ENCODE results near the gene LDB2. TPM values are rescaled to one million over a fixed set of nuclear protein-coding genes. Genes with fewer than 3 reads are reported as not detected.

The LDB2 gene
- total and polyA plus RNA-seq, 2 donors (not counting 1 experiment from before 2014, with no cell fraction given): 41.6 to 78.3 TPM

DNA sequence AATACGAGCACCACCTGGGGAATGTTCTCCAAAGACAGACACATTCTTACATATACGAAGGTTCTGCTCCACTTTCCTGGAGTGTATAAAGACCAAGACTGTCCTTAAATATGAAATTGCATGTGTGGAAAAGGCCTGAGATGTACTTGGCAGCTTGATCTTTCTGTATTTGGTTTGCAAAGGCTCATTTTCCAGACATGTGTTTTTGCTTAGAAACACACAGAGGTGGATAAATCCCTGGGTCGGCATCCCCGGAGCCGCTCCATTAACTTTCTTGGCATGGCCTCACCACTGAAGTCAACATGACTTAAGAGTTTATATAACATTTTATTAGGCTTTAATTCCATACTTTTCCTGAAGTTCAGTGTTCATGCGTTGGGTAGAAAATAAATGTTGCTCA lies 239.4 kb downstream of the LDB2 start:
- TF ChIP-seq, protein P1, sequence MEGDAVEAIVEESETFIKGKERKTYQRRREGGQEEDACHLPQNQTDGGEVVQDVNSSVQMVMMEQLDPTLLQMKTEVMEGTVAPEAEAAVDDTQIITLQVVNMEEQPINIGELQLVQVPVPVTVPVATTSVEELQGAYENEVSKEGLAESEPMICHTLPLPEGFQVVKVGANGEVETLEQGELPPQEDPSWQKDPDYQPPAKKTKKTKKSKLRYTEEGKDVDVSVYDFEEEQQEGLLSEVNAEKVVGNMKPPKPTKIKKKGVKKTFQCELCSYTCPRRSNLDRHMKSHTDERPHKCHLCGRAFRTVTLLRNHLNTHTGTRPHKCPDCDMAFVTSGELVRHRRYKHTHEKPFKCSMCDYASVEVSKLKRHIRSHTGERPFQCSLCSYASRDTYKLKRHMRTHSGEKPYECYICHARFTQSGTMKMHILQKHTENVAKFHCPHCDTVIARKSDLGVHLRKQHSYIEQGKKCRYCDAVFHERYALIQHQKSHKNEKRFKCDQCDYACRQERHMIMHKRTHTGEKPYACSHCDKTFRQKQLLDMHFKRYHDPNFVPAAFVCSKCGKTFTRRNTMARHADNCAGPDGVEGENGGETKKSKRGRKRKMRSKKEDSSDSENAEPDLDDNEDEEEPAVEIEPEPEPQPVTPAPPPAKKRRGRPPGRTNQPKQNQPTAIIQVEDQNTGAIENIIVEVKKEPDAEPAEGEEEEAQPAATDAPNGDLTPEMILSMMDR (conservative IDR thresholded peaks at IDR 0.05 in 1 of 2, IDR thresholded peaks at IDR 0.05 in 1 of 2; ENCODE audit: low read depth in 1 of 2, low read length in 2 of 2): no peak
- no peak for TF ChIP-seq EZH2 (IDR thresholded peaks at IDR 0.05; ENCODE audit: low read length, missing control alignments)
- DNase-seq (ENCODE audit: low read depth in 2 of 2): peak in 1 of 2 donors; percentile 28
- H3K27ac ChIP-seq (ENCODE audit: insufficient read depth, low read length): no peak overlapping the region

DNA sequence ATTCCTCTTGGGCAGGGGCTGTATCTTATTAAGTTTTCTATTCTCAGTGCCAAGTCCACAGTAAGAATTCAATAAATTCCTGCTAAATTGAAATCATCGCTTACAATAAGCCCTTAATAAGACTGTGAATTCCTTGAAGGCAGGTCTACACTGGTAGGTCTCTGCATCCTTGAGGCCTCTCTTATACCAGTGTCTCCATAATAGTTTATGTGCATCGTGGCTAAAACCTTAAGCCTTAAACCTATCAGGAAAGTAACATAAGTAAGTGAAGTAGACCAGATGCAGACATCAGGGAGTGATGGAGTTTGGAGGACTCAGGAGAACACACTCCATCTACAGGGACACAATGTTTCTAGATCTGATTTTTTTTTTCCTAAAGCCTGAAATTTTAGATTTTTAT lies 240.3 kb downstream of the LDB2 start:
- H3K27ac ChIP-seq (ENCODE audit: insufficient read depth, low read length): no peak overlapping the region
- no peak overlapping the region for H3K4me2 ChIP-seq (ENCODE audit: extremely low read depth, insufficient read depth, low read length)
- no peaks in the 10 kb centered on the region for H3K79me2 ChIP-seq (ENCODE audit: control insufficient read depth, insufficient read depth, low read length)
- H3K36me3 ChIP-seq (ENCODE audit: control insufficient read depth, insufficient read depth, low read length): no peaks in the 10 kb centered on the region
- no peak for DNase-seq (ENCODE audit: low read depth in 2 of 2)
- H3K4me3 ChIP-seq (replicated peaks in 1 of 4; ENCODE audit: control extremely low read depth in 1 of 4, insufficient read depth in 1 of 4, low read depth in 3 of 4, low read length in 4 of 4): no peak overlapping the region
- no peak overlapping the region for H2AFZ ChIP-seq (ENCODE audit: low read length)
- no peaks in the 10 kb centered on the region for H4K20me1 ChIP-seq (ENCODE audit: control insufficient read depth, extremely low read depth, insufficient read depth, low read length)
- H3K9ac ChIP-seq (ENCODE audit: insufficient read depth, low read length): no peak overlapping the region
- TF ChIP-seq EZH2 (IDR thresholded peaks at IDR 0.05; ENCODE audit: low read length, missing control alignments): no peak
- TF ChIP-seq, protein P1 (conservative IDR thresholded peaks at IDR 0.05 in 1 of 2, IDR thresholded peaks at IDR 0.05 in 1 of 2; ENCODE audit: low read depth in 1 of 2, low read length in 2 of 2): no peak
- H3K27me3 ChIP-seq (ENCODE audit: control insufficient read depth, insufficient read depth, low read length): no peaks in the 10 kb centered on the region
- peaks cover under 1% of the 10 kb centered on the region for H3K4me1 ChIP-seq (ENCODE audit: control insufficient read depth, extremely low read depth, insufficient read depth, low read length)
- no peaks in the 10 kb centered on the region for H3K9me3 ChIP-seq (ENCODE audit: control insufficient read depth, insufficient read depth, low read depth, low read length)

More for the DNA sequence above, 239.4 kb downstream of the LDB2 start:
- Histone ChIP-seq H2AFZ (ENCODE audit: low read length) (no peak overlapping the region), H3K4me2 (ENCODE audit: extremely low read depth, insufficient read depth, low read length) (no peak overlapping the region), H3K9ac (ENCODE audit: insufficient read depth, low read length) (no peak overlapping the region), H3K9me3 (ENCODE audit: control insufficient read depth, insufficient read depth, low read depth, low read length) (no peaks in the 10 kb centered on the region), H3K79me2 (ENCODE audit: control insufficient read depth, insufficient read depth, low read length) (no peaks in the 10 kb centered on the region), H3K4me1 (ENCODE audit: control insufficient read depth, extremely low read depth, insufficient read depth, low read length) (no peaks in the 10 kb centered on the region), H4K20me1 (ENCODE audit: control insufficient read depth, extremely low read depth, insufficient read depth, low read length) (no peaks in the 10 kb centered on the region), H3K4me3 (replicated peaks in 1 of 4; ENCODE audit: control extremely low read depth in 1 of 4, insufficient read depth in 1 of 4, low read depth in 3 of 4, low read length in 4 of 4) (no peak overlapping the region), H3K27me3 (ENCODE audit: control insufficient read depth, insufficient read depth, low read length) (no peaks in the 10 kb centered on the region), H3K36me3 (ENCODE audit: control insufficient read depth, insufficient read depth, low read length) (no peaks in the 10 kb centered on the region)

DNA sequence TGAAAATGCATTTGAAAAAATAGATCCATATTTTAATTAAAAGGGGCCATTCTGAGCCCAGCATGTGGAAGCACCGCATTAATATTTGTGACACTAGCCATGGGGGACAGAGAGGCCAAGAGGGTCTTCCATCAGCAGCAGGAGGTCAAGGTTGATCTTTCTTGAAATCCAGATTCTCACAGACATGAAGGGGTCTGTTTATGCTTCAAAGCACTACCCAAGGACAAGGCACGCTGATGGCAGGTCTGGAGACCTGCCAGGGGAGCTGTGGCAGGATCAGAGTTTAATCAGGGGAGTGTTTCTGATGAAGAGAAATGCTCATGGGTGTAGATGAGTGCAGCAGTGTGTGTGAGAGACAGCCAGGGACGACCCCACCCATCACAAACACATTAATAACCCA lies 243.3 kb downstream of the LDB2 start:
- no peaks in the 10 kb centered on the region for H3K79me2 ChIP-seq (ENCODE audit: control insufficient read depth, insufficient read depth, low read length)
- H2AFZ ChIP-seq (ENCODE audit: low read length): no peak overlapping the region
- no peak overlapping the region for H3K4me2 ChIP-seq (ENCODE audit: extremely low read depth, insufficient read depth, low read length)
- no peak overlapping the region for H3K27ac ChIP-seq (ENCODE audit: insufficient read depth, low read length)
- DNase-seq (ENCODE audit: low read depth in 2 of 2): no peak
- TF ChIP-seq, protein P1 (conservative IDR thresholded peaks at IDR 0.05 in 1 of 2, IDR thresholded peaks at IDR 0.05 in 1 of 2; ENCODE audit: low read depth in 1 of 2, low read length in 2 of 2): no peak
- no peak for TF ChIP-seq EZH2 (IDR thresholded peaks at IDR 0.05; ENCODE audit: low read length, missing control alignments)
- no peaks in the 10 kb centered on the region for H3K9me3 ChIP-seq (ENCODE audit: control insufficient read depth, insufficient read depth, low read depth, low read length)
- no peaks in the 10 kb centered on the region for H4K20me1 ChIP-seq (ENCODE audit: control insufficient read depth, extremely low read depth, insufficient read depth, low read length)
- H3K27me3 ChIP-seq (ENCODE audit: control insufficient read depth, insufficient read depth, low read length): no peaks in the 10 kb centered on the region
- no peak overlapping the region for H3K4me3 ChIP-seq (replicated peaks in 1 of 4; ENCODE audit: control extremely low read depth in 1 of 4, insufficient read depth in 1 of 4, low read depth in 3 of 4, low read length in 4 of 4)
- no peaks in the 10 kb centered on the region for H3K36me3 ChIP-seq (ENCODE audit: control insufficient read depth, insufficient read depth, low read length)
- no peak overlapping the region for H3K9ac ChIP-seq (ENCODE audit: insufficient read depth, low read length)
- peaks cover 4% of the 10 kb centered on the region for H3K4me1 ChIP-seq (ENCODE audit: control insufficient read depth, extremely low read depth, insufficient read depth, low read length)
